ENCODE measurements around the gene CSH2.
"Not testable (repeated sequence)": the region's sequence is repeated elsewhere in the genome, so short reads cannot be mapped to it uniquely, and the experiment has no call there.

The CSH2 gene

GRCh38 chr17:63914471-63914870 lies 41.0 kb upstream of the CSH2 start:
- no peak for TF ChIP-seq CTCF (IDR thresholded peaks at IDR 0.05; ENCODE audit: insufficient read depth, low read depth, low read length, missing control alignments)
- H3K4me3 ChIP-seq (ENCODE audit: low read length): no peak overlapping the region
- no peak for DNase-seq (ENCODE audit: low read depth)

- H3K4me3 ChIP-seq (ENCODE audit: low read length): no peak overlapping the region
- peak; percentile 71 for TF ChIP-seq CTCF (IDR thresholded peaks at IDR 0.05; ENCODE audit: insufficient read depth, low read depth, low read length, missing control alignments)
- DNase-seq (ENCODE audit: low read depth): peak; percentile 36
These were observed 38.2 kb upstream of the CSH2 start for GRCh38 chr17:63911657-63912100.

- TF ChIP-seq CTCF (IDR thresholded peaks at IDR 0.05; ENCODE audit: insufficient read depth, low read depth, low read length, missing control alignments): no peak
These were observed 37.7 kb upstream of the CSH2 start, which contains the start of gene CSHL1 for GRCh38 chr17:63911041-63911635. TSS of gene CSHL1 (minus strand) at chr17:63911258. CDS start at chr17:63911196, 62 bp downstream.

GRCh38 chr17:63910096-63910495 lies 36.6 kb upstream of the CSH2 start:
- no peak overlapping the region for H3K4me3 ChIP-seq (ENCODE audit: low read length)
- no peak for TF ChIP-seq CTCF (IDR thresholded peaks at IDR 0.05; ENCODE audit: insufficient read depth, low read depth, low read length, missing control alignments)
- no peak for DNase-seq (ENCODE audit: low read depth)

More at GRCh38 chr17:63911041-63911635, 37.7 kb upstream of the CSH2 start, which contains the start of gene CSHL1:
- DNase-seq (ENCODE audit: low read depth): no peak
- H3K4me3 ChIP-seq (ENCODE audit: low read length): no peak within 1 kb of the TSS

- H3K4me3 ChIP-seq (ENCODE audit: low read length); DNase-seq (ENCODE audit: low read depth): not testable (repeated sequence)
These were observed 36.1 kb upstream of the CSH2 start for GRCh38 chr17:63909586-63909985.

- DNase-seq (ENCODE audit: low read depth): peak; percentile 19
- H3K4me3 ChIP-seq (ENCODE audit: low read length): not testable (repeated sequence)
These were observed 33.8 kb upstream of the CSH2 start for GRCh38 chr17:63907161-63907778.

GRCh38 chr17:63904796-63905195 lies 31.3 kb upstream of the CSH2 start:
- H3K4me3 ChIP-seq (ENCODE audit: low read length); DNase-seq (ENCODE audit: low read depth): not testable (repeated sequence)

- TF ChIP-seq CTCF (IDR thresholded peaks at IDR 0.05; ENCODE audit: insufficient read depth, low read depth, low read length, missing control alignments): peak; percentile 42
- DNase-seq (ENCODE audit: low read depth): peak; percentile 21
- H3K4me3 ChIP-seq (ENCODE audit: low read length): not testable (repeated sequence)
These were observed 30.3 kb upstream of the CSH2 start for GRCh38 chr17:63903787-63904201.

GRCh38 chr17:63901971-63902370 lies 28.5 kb upstream of the CSH2 start:
- not testable (repeated sequence) for H3K4me3 ChIP-seq (ENCODE audit: low read length); DNase-seq (ENCODE audit: low read depth)

GRCh38 chr17:63898899-63899798 lies 25.7 kb upstream of the CSH2 start:
- peak; percentile 56 for DNase-seq (ENCODE audit: low read depth)
- not testable (repeated sequence) for H3K4me3 ChIP-seq (ENCODE audit: low read length)

- DNase-seq (ENCODE audit: low read depth); H3K4me3 ChIP-seq (ENCODE audit: low read length): not testable (repeated sequence)
These were observed 23.3 kb upstream of the CSH2 start, which contains the start of gene CSH1 for GRCh38 chr17:63896524-63897354. TSS of gene CSH1 (minus strand) at chr17:63896574. CDS start at chr17:63896511, 63 bp downstream.

Measured in epithelial cell of esophagus (primary cell).